DMS153 (cell line): ENCODE data around the gene MAGEA9.
"Not testable (repeated sequence)": the region's sequence is repeated elsewhere in the genome, so short reads cannot be mapped to it uniquely, and the experiment has no call there.

Experiments used
- DNase-seq: peaks from one replicate; lab custom pipeline; 2025; lab: John Stamatoyannopoulos, UW

The MAGEA9 gene

GRCh38 chrX:149807747-149808458 is 26.2 kb downstream of the MAGEA9 start:
- DNase-seq: no peak

- no peak for DNase-seq
These were observed 36.9 kb downstream of the MAGEA9 start for GRCh38 chrX:149818652-149819051.

- DNase-seq: no peak
These were observed 37.6 kb downstream of the MAGEA9 start for GRCh38 chrX:149819371-149819770.

- no peak for DNase-seq
These were observed 43.7 kb downstream of the MAGEA9 start for GRCh38 chrX:149825424-149825823.

GRCh38 chrX:149827254-149827653 is 45.5 kb downstream of the MAGEA9 start:
- DNase-seq: no peak

GRCh38 chrX:149829751-149830191 is 48.0 kb downstream of the MAGEA9 start:
- no peak for DNase-seq

GRCh38 chrX:149830192-149830873 is 48.6 kb downstream of the MAGEA9 start:
- DNase-seq: no peak

- DNase-seq: no peak
These were observed 49.7 kb downstream of the MAGEA9 start for GRCh38 chrX:149831473-149831872.

- DNase-seq: not testable (repeated sequence)
These were observed 55.0 kb downstream of the MAGEA9 start for GRCh38 chrX:149836728-149837127.

- no peak for DNase-seq
These were observed 55.4 kb downstream of the MAGEA9 start for GRCh38 chrX:149837167-149837566.
